ENCODE results near the gene SIDT2. TPM values are rescaled to one million over a fixed set of nuclear protein-coding genes. Genes with fewer than 3 reads are reported as not detected.

The SIDT2 gene
- total and polyA plus RNA-seq, 5 donors, result 28.6 to 57.4 (median 39.1) TPM

DNA sequence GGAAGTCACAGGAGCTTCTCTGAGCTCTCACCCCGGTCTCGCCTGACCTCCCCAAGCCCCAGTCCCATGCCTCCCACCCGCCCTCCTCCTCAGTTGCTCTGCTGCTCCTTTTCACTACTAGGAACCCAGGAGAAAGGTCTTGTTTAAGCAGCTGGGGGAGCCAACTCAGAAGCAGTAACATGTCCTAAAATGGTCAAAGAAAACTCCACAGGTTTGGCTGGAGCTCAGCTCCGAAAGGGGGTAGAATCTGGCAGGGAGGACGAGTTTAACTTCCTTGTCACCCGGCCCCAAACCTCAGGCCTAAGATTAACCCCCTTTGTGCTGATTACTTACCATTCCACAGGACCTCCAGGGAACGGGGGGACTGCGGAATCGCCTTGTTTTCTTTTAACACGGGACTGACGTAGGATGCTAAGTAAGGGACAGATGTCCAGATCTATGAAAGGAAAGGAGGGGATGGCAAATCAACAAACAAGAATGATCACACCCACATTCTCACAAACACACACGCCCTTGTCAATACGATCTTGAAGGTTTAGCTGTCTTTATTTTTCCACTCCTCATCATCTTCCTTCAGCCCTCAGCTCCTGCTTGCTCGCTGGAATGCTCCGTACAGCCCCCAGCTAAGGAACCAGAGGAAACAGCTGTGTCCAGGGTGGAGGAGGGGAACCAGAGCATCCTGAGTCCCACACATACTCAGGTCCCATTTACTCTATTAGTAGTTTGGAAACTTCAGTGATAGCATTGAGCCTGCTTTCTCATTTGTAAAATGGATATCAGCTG, 39.8 kb downstream of the SIDT2 start:
- DNase-seq (peak; percentile 71 to 77 (median 74)), ATAC-seq (peak; percentile 11 to 54)
- Histone ChIP-seq H3K4me3 (ENCODE audit: low read length) (no peak overlapping the region), H3K27ac (ENCODE audit: low read length) (peak overlapping the region; percentile 85), H3K4me1 (ENCODE audit: control insufficient read depth, insufficient read depth, low read length) (peaks cover 34% of the 10 kb centered on the region), H3K27me3 (ENCODE audit: control insufficient read depth, insufficient read depth) (no peaks in the 10 kb centered on the region), H3K9me3 (ENCODE audit: control insufficient read depth, low read length) (no peaks in the 10 kb centered on the region)
- WGBS, result 40% methylated on average over 15 of the region's 15 CpGs
- intact Hi-C loops (cut with DNase I), result loop anchor here in 1 of 4 donors (5.0 kb wide), 1 partner anchor 36 kb away; no protein-coding TSS in a partner anchor

DNA sequence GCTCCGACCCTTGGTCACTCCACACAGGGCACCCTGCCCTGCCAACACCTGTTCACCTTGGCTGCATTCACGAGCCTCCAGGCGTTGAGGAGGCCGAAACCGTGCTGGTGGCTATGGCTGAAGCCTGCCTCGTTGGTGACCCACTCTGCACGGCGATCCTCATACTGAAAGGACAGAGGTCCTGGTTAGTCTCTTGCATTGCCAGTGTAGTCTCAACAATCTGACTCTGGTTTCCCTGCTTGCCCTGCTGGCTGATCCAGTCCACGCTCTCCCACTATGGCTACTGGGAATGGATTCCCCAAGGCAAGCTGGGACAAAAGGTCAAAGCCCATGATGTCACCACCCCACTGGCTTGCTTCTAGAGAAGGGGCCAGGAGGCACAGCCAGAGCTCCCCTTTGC, 40.5 kb downstream of the SIDT2 start:
- Histone ChIP-seq H3K4me1 (ENCODE audit: control insufficient read depth, insufficient read depth, low read length) (peaks cover 34% of the 10 kb centered on the region), H3K9me3 (ENCODE audit: control insufficient read depth, low read length) (no peaks in the 10 kb centered on the region), H3K27me3 (ENCODE audit: control insufficient read depth, insufficient read depth) (no peaks in the 10 kb centered on the region), H3K27ac (ENCODE audit: low read length) (peak overlapping the region; percentile 81), H3K4me3 (ENCODE audit: low read length) (no peak overlapping the region)
- intact Hi-C loops (cut with DNase I), result loop anchor here in 1 of 4 donors (5.0 kb wide), 1 partner anchor 37 kb away; no protein-coding TSS in a partner anchor
- whole genome bisulfite sequencing, result 79% methylated on average over 9 of the region's 9 CpGs
- peak; percentile 51 to 69 (median 60) for DNase-seq
- no peak for ATAC-seq

DNA sequence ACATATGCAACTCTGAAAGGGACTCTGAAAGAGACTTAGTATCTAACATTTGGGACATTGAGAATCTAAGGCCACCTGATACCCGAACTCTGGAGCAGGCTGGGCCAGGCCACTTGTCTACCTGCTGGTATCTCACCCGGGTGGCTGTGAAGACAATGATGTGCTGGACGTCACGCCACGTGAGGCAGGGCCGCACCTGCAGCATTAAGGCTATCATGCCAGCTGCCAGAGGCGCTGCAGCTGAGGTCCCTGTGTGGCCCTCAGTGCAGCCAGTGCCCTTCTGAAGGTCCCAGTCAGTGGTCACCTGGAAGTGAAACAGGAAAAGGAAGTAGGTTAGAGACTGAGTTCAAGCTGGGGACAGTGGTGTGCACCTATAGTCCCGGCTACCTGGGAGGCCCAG, 40.9 kb downstream of the SIDT2 start:
- H3K4me1 ChIP-seq (ENCODE audit: control insufficient read depth, insufficient read depth, low read length), result peaks cover 34% of the 10 kb centered on the region
- intact Hi-C loops (cut with DNase I), result loop anchor here in 1 of 4 donors (5.0 kb wide), 1 partner anchor 37 kb away; no protein-coding TSS in a partner anchor
- peak in 2 of 3 donors; percentile 55 to 64 for DNase-seq

DNA sequence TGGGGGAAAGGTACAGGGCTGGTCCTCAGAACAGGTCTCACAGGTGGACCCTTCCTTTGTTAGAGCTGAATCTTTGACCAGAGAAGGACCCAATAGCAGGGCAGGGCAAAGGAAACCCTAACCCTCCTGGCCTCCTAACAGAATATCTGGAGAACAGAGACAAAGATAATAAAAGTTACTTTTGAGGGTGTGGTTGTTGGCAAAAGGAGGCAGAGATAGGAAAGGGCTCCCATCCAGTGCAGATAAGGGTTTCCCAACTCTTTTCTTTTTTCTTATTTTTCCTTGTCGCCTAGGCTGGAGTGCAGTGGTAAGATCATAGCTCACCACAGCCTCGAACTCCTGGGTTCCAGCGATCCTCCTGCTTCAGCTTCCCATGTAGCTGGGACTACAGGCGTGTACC, 41.5 kb downstream of the SIDT2 start:
- no peak for DNase-seq
- WGBS, result 72% methylated on average over 4 of the region's 4 CpGs
- ATAC-seq, result peak in 1 of 2 donors; percentile 3
- Histone ChIP-seq H3K27ac (ENCODE audit: low read length) (peak overlapping the region; percentile 99), H3K4me3 (ENCODE audit: low read length) (no peak overlapping the region), H3K27me3 (ENCODE audit: control insufficient read depth, insufficient read depth) (no peaks in the 10 kb centered on the region), H3K9me3 (ENCODE audit: control insufficient read depth, low read length) (no peaks in the 10 kb centered on the region), H3K4me1 (ENCODE audit: control insufficient read depth, insufficient read depth, low read length) (peaks cover 34% of the 10 kb centered on the region)
- intact Hi-C loops (cut with DNase I), result loop anchor here (5.0 to 10.0 kb wide), 4 partner anchors 33 to 425 kb away; partner anchors contain the start of gene APOA5 (in 3 of the 4)

More for the DNA sequence above, 40.9 kb downstream of the SIDT2 start:
- Histone ChIP-seq H3K4me3 (ENCODE audit: low read length) (no peak overlapping the region), H3K27ac (ENCODE audit: low read length) (peak overlapping the region; percentile 81), H3K27me3 (ENCODE audit: control insufficient read depth, insufficient read depth) (no peaks in the 10 kb centered on the region), H3K9me3 (ENCODE audit: control insufficient read depth, low read length) (no peaks in the 10 kb centered on the region)
- ATAC-seq, result no peak
- 80% methylated on average over 8 of the region's 8 CpGs for WGBS

DNA sequence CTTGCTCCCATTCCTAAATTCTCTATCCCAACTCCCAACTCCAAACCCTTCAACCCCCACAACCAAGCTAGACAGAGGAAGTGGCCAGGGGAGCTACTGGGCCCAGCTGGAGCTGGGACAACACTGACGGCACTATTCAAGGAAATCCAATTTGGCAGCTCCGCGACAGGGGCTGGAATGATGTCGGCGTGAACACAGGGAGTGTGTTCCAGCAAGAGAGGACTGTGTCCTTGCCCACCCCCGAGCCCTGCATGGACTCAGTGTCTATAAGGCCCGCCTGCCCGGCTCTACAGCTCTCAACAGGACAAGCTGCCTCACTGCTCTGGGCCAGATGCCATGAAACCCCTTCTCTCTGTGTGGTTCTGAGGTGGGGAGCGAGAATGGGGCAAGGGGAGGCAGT, 42.0 kb downstream of the SIDT2 start:
- WGBS, result 24% methylated on average over 9 of the region's 9 CpGs
- Histone ChIP-seq H3K4me1 (ENCODE audit: control insufficient read depth, insufficient read depth, low read length) (peaks cover 34% of the 10 kb centered on the region), H3K4me3 (ENCODE audit: low read length) (no peak overlapping the region), H3K27me3 (ENCODE audit: control insufficient read depth, insufficient read depth) (no peaks in the 10 kb centered on the region), H3K9me3 (ENCODE audit: control insufficient read depth, low read length) (no peaks in the 10 kb centered on the region), H3K27ac (ENCODE audit: low read length) (peak overlapping the region; percentile 99)
- DNase-seq (peak; percentile 91 to 96 (median 93)), ATAC-seq (peak; percentile 62 to 77)
- intact Hi-C loops (cut with DNase I), result loop anchor here (5.0 to 10.0 kb wide), 3 partner anchors 33 to 426 kb away; partner anchors contain the start of gene APOA5 (in 3 of the 4)

DNA sequence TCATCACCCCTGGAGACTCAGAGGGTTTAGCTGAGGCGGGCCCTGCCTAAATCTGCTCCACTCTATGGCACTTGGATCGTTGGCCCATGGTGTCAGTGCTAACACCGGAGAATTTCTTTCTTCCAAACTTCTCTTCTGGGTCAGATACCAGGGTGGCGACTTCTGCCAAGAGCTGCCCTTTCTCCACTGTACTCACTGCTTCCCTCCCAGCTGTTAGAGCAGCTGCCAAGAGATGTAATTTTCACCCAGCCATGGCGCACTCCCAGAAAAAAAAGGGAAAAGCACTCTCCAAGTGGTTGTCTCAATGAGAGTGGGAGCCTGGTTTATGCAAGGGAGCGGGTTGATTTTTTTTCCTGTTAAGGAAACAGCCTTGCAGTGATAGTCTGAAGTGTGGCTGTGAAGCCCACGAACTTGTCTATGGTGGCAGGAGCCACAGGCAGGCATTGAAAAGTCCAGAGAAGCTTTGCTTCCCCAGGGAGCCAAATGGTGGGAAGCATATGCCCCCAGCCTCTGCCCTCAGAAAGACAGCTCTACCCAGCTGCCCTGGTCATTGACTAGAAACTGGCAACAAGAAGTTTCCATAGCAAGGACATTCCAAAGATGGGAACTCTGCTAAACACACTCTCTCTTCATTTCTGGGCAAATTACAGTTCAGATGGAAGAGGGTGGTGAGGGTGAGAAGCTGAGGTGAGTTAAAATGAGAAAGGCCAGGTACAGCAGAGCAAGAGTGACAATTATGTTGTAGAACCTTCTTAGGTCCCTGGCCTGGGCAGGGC, 42.6 kb downstream of the SIDT2 start:
- no peaks in the 10 kb centered on the region for H3K9me3 ChIP-seq (ENCODE audit: control insufficient read depth, low read length)
- no peaks in the 10 kb centered on the region for H3K27me3 ChIP-seq (ENCODE audit: control insufficient read depth, insufficient read depth)
- H3K4me3 ChIP-seq (ENCODE audit: low read length), result no peak overlapping the region
- ATAC-seq (peak; percentile 18 to 45), DNase-seq (peak; percentile 72 to 86 (median 82))
- intact Hi-C loops (cut with DNase I), result loop anchor here (5.0 to 10.0 kb wide), 3 partner anchors 34 to 426 kb away; partner anchors contain the start of gene APOA5 (in 3 of the 4)
- WGBS, result 25% methylated on average over 7 of the region's 7 CpGs
- H3K27ac ChIP-seq (ENCODE audit: low read length), result peak overlapping the region; percentile 99
- peaks cover 34% of the 10 kb centered on the region for H3K4me1 ChIP-seq (ENCODE audit: control insufficient read depth, insufficient read depth, low read length)

DNA sequence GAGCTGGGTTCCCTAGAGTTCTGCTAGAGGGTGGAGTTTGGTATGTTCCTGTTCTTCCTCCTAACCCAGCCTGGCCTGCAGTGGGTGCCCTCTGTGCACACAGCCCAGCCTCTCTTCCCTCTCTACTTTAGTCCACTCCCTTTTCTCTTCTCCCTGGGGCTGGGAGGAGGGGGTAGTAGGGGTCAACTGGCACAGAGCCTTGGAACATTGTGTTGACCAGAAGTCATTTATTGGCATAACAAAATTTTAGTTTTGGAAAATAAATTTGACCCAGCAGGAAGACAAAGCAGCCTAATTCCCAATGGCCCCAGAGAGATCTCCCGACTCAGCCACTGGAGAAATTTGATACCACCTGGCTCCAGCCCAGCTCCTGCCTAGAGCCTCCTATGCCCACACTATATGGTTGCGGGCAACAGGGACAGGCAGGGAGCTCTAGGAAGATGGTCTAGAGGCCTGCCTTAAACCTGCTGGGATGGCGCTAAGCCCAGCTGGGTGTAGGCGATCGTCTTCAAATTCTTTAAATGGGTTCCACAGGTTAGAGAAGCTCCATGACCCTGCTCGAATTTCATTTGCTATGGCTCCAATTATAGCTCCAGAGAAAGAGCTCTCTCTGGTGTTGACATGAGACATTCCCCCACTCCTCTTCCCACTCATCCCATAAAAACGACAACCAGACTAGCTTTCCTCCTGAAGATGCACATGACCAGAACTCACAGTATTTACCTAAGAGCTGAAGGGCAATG, 43.4 kb downstream of the SIDT2 start:
- no peaks in the 10 kb centered on the region for H3K27me3 ChIP-seq (ENCODE audit: control insufficient read depth, insufficient read depth)
- intact Hi-C loops (cut with DNase I), result loop anchor here (5.0 to 10.0 kb wide), 3 partner anchors 35 to 427 kb away; partner anchors contain the start of gene APOA5 (in 3 of the 4)
- H3K4me3 ChIP-seq (ENCODE audit: low read length), result no peak overlapping the region
- H3K27ac ChIP-seq (ENCODE audit: low read length), result peak overlapping the region; percentile 99
- ATAC-seq (peak; percentile 53 to 77), DNase-seq (peak; percentile 83 to 91 (median 88))
- peaks cover 34% of the 10 kb centered on the region for H3K4me1 ChIP-seq (ENCODE audit: control insufficient read depth, insufficient read depth, low read length)
- H3K9me3 ChIP-seq (ENCODE audit: control insufficient read depth, low read length), result no peaks in the 10 kb centered on the region
- 32% methylated on average over 7 of the region's 7 CpGs for WGBS

DNA sequence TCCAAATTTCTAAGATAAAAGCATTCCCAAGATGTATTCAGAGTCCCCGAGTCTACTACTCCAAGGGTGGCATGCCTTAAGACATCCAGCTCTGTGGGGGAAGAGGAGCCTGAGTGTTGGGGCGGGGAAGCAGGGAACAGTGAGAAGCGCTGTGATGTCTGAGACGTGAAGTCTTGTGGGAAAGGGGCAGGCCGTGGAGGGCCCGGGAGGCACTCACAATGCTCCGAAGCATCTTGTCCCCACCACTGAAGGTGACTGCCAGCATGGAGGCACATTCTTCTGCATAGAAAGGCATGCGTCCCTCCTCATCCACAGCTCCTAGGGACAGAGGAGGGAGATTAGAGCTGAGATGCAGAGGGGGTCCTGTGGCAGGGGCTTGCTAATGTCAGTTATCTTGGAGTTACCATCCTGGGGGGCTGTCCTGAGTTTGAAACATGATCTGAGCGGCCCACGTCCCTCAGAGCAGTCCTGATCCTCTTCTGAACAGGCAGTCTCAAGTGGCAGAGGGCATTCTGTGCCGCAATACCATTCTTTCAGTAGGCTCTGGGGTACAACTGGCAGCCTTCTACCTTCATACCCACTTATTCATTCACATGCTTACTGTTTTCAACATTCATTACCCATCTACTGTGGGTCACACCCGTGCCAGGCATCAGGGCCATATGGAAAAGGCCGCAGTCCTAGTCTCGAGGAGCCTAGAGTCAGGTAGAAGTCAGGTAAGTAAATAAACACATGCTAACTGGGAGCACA, 44.6 kb downstream of the SIDT2 start:
- Histone ChIP-seq H3K4me3 (ENCODE audit: low read length) (no peak overlapping the region), H3K4me1 (ENCODE audit: control insufficient read depth, insufficient read depth, low read length) (peaks cover 27% of the 10 kb centered on the region), H3K27me3 (ENCODE audit: control insufficient read depth, insufficient read depth) (no peaks in the 10 kb centered on the region), H3K27ac (ENCODE audit: low read length) (no peak overlapping the region), H3K9me3 (ENCODE audit: control insufficient read depth, low read length) (no peaks in the 10 kb centered on the region)
- DNase-seq, result peak in 1 of 3 donors; percentile 19
- 89% methylated on average over 14 of the region's 14 CpGs for WGBS
- no peak for ATAC-seq
- intact Hi-C loops (cut with DNase I), result loop anchor here (5.0 to 10.0 kb wide), 3 partner anchors 36 to 428 kb away; partner anchors contain the start of gene APOA5 (in 3 of the 4)

DNA sequence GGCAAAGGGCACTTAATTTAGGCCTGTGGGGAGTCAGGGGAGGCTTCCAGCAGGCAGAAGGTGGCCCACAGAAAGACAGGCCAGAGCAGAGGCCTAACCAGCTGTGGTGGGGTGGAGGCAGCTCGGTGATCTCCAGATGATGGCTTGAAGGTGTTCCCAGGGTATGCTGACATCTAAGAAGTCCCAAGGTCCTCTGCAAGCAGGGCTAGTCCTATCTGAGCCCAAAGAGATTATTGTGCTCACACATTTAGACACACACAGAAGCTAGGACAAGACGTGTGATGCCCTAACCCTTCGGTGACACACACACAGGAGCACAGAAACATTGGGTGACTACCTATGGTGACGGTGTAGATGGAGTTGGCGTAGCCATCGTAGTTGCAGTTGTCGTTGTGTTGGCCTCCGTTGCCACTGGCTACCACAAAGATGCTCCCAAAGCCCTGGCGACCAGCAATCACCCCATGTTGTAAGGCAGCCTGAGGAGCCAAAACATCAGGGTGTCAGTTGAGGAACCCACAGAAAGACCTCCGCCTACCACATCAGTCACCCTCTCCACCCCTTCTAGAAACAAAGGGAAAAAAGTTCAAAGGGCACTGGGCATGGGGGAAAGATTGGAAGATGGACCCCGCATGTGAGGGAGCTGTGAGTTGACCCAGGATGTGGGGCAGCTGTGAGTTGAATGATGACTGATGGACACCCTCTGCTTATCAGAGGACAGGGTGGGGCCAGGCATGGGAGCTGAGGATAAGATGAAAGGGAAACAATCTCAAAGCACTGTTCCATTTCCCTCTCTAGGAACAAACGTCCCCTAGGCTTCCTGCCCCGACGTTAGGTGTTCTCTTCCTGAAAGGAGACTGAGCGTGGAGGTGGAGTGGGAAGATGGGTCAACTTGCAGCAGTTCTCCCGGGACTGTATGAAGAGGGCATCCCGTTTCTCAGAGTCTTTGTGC, 45.5 kb downstream of the SIDT2 start:
- peaks cover 24% of the 10 kb centered on the region for H3K4me1 ChIP-seq (ENCODE audit: control insufficient read depth, insufficient read depth, low read length)
- no peak overlapping the region for H3K27ac ChIP-seq (ENCODE audit: low read length)
- no peaks in the 10 kb centered on the region for H3K9me3 ChIP-seq (ENCODE audit: control insufficient read depth, low read length)
- ATAC-seq (peak in 1 of 2 donors; percentile 31), DNase-seq (peak in 1 of 3 donors; percentile 27)
- H3K4me3 ChIP-seq (ENCODE audit: low read length), result no peak overlapping the region
- WGBS, result 70% methylated on average over 17 of the region's 17 CpGs
- no peaks in the 10 kb centered on the region for H3K27me3 ChIP-seq (ENCODE audit: control insufficient read depth, insufficient read depth)
- intact Hi-C loops (cut with DNase I), result loop anchor here (5.0 to 10.0 kb wide), 3 partner anchors 37 to 429 kb away; partner anchors contain the start of gene APOA5 (in 3 of the 4)
